ENCODE measurements around the gene NCKAP5. TPM values are rescaled to one million over a fixed set of nuclear protein-coding genes. Genes with fewer than 3 reads are reported as not detected.

The NCKAP5 gene
- total RNA-seq, 6 donors from 2014 or later = 22.1 to 51.1 (median 41.4) TPM

DNA sequence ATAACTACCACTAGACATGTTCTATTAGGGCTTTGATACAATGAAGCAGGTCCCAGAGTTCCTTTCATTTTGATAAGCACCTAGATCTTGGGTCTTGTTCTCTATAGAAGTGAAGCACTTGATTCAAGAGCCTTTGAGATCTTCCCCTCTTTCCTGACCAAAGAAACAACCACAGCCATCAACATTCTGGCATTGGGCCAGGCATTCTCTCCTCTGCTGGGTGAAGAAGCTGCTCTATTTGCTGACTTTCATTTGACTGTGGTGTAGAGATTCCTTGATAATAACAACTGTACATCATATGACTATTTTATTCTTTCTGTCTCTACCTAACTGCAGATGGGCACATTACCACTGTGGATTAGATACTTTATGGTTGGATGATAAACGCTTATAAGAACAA is 801.7 kb downstream of the NCKAP5 start:
- Histone ChIP-seq H3K27ac (no peak overlapping the region), H3K9me3 (no peaks in the 10 kb centered on the region), H3K4me1 (no peaks in the 10 kb centered on the region), H3K27me3 (no peaks in the 10 kb centered on the region), H3K4me3 (no peak overlapping the region), H3K36me3 (peaks cover 0 to 5% (median 0%) of the 10 kb centered on the region in 4 donors)
- ATAC-seq (ENCODE audit: low FRiP score in 2 of 2) (no peak), DNase-seq (no peak)
- TF ChIP-seq CTCF (IDR thresholded peaks at IDR 0.05) = no peak
- TF ChIP-seq POLR2AphosphoS5 (IDR thresholded peaks at IDR 0.05) = no peak
- TF ChIP-seq EP300 (IDR thresholded peaks at IDR 0.05) = no peak
- no peak for TF ChIP-seq POLR2A (IDR thresholded peaks at IDR 0.05)
- WGBS, 2 donors = 94 to 95% methylated on average over 1 of the region's 1 CpG

GRCh38 chr2:132761437-132761836 is 806.8 kb downstream of the NCKAP5 start:
- 86 to 91% methylated on average over 1 of the region's 1 CpG for WGBS, 2 donors
- Histone ChIP-seq H3K4me3 (no peak overlapping the region), H3K27ac (no peak overlapping the region), H3K9me3 (peaks cover 0 to 10% (median 0%) of the 10 kb centered on the region in 4 donors), H3K4me1 (no peaks in the 10 kb centered on the region), H3K27me3 (no peaks in the 10 kb centered on the region), H3K36me3 (no peaks in the 10 kb centered on the region)
- DNase-seq = no peak
- ATAC-seq (ENCODE audit: low FRiP score in 2 of 2) = no peak
- TF ChIP-seq EP300 (IDR thresholded peaks at IDR 0.05) (no peak), POLR2AphosphoS5 (IDR thresholded peaks at IDR 0.05) (no peak), POLR2A (IDR thresholded peaks at IDR 0.05) (no peak), CTCF (IDR thresholded peaks at IDR 0.05) (no peak)

DNA sequence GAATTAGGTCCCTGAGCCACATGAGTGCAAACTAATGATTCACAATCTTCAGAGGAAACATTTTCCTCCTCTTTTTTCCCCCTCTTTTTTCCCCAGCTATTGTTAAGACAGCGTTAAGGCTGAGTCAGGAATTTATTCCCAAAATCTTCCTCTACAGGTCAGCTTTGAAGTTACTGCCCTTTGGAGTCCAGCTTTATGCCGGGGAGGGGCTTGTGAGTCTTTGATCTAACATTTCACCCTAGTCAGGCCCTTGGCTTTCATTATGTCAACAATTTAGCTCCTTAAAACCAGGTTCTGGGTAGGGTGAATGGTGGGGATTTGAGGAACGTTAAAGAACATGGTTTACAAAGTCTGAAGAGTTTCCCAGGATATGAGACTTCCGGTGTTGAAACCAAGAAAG is 807.3 kb downstream of the NCKAP5 start:
- Histone ChIP-seq H3K27ac (no peak overlapping the region), H3K9me3 (peaks cover 0 to 10% (median 0%) of the 10 kb centered on the region in 4 donors), H3K36me3 (no peaks in the 10 kb centered on the region), H3K4me1 (no peaks in the 10 kb centered on the region), H3K4me3 (no peak overlapping the region), H3K27me3 (no peaks in the 10 kb centered on the region)
- ATAC-seq (ENCODE audit: low FRiP score in 2 of 2) = no peak
- no peak for DNase-seq
- 47 to 65% methylated on average over 4 of the region's 4 CpGs for WGBS, 2 donors
- no peak for TF ChIP-seq CTCF (IDR thresholded peaks at IDR 0.05)
- no peak for TF ChIP-seq POLR2A (IDR thresholded peaks at IDR 0.05)
- no peak for TF ChIP-seq POLR2AphosphoS5 (IDR thresholded peaks at IDR 0.05)
- TF ChIP-seq EP300 (IDR thresholded peaks at IDR 0.05) = no peak

GRCh38 chr2:132760405-132760804 is 807.9 kb downstream of the NCKAP5 start:
- H3K27me3 ChIP-seq = no peaks in the 10 kb centered on the region
- DNase-seq (no peak), ATAC-seq (ENCODE audit: low FRiP score in 2 of 2) (no peak)
- H3K4me1 ChIP-seq = no peaks in the 10 kb centered on the region
- H3K27ac ChIP-seq = no peak overlapping the region
- H3K9me3 ChIP-seq = peaks cover 0 to 10% (median 0%) of the 10 kb centered on the region in 4 donors
- H3K4me3 ChIP-seq = no peak overlapping the region
- TF ChIP-seq CTCF (IDR thresholded peaks at IDR 0.05) (no peak), POLR2A (IDR thresholded peaks at IDR 0.05) (no peak), POLR2AphosphoS5 (IDR thresholded peaks at IDR 0.05) (no peak), EP300 (IDR thresholded peaks at IDR 0.05) (no peak)
- H3K36me3 ChIP-seq = no peaks in the 10 kb centered on the region

GRCh38 chr2:132758995-132759394 is 809.3 kb downstream of the NCKAP5 start:
- H3K9me3 ChIP-seq = peaks cover 0 to 10% (median 0%) of the 10 kb centered on the region in 4 donors
- H3K4me1 ChIP-seq = no peaks in the 10 kb centered on the region
- no peaks in the 10 kb centered on the region for H3K36me3 ChIP-seq
- no peak overlapping the region for H3K27ac ChIP-seq
- DNase-seq (no peak), ATAC-seq (ENCODE audit: low FRiP score in 2 of 2) (no peak)
- TF ChIP-seq POLR2AphosphoS5 (IDR thresholded peaks at IDR 0.05) (no peak), POLR2A (IDR thresholded peaks at IDR 0.05) (no peak), EP300 (IDR thresholded peaks at IDR 0.05) (no peak), CTCF (IDR thresholded peaks at IDR 0.05) (no peak)
- no peaks in the 10 kb centered on the region for H3K27me3 ChIP-seq
- H3K4me3 ChIP-seq = no peak overlapping the region

Data from upper lobe of left lung (tissue), 6 donors.